Femur (tissue), 1 donor: Measurements from ENCODE around the gene ANKLE2.
"Not testable (repeated sequence)": the region's sequence is repeated elsewhere in the genome, so short reads cannot be mapped to it uniquely, and the experiment has no call there.

Experiments used
- DNase-seq: peaks from one replicate; pipeline ENCODE4 v3.0.0-alpha.2; 2017

ANKLE2 gene

GRCh38 chr12:132718644-132719043 is 43.0 kb downstream of the ANKLE2 start:
- DNase-seq: no peak

- no peak for DNase-seq
Observed at GRCh38 chr12:132717531-132718387, 43.9 kb downstream of the ANKLE2 start.

- no peak for DNase-seq
Observed at GRCh38 chr12:132717011-132717410, 44.6 kb downstream of the ANKLE2 start.

GRCh38 chr12:132716356-132716755 is 45.3 kb downstream of the ANKLE2 start:
- no peak for DNase-seq

- no peak for DNase-seq
Observed at GRCh38 chr12:132715874-132716273, 45.8 kb downstream of the ANKLE2 start.

GRCh38 chr12:132713123-132713522 is 48.5 kb downstream of the ANKLE2 start:
- DNase-seq: no peak

- no peak for DNase-seq
Observed at GRCh38 chr12:132711080-132711843, 50.4 kb downstream of the ANKLE2 start.

GRCh38 chr12:132710405-132711079 is 51.1 kb downstream of the ANKLE2 start, which contains the start of gene PGAM5:
Gene PGAM5 (plus strand): TSS chr12:132710842. CDS start chr12:132710877, 35 bp downstream.
- peak; percentile 89 for DNase-seq

GRCh38 chr12:132710043-132710404 is 51.6 kb downstream of the ANKLE2 start:
- DNase-seq: no peak

GRCh38 chr12:132708150-132708549 is 53.5 kb downstream of the ANKLE2 start:
- DNase-seq: no peak

GRCh38 chr12:132707241-132707640 is 54.4 kb downstream of the ANKLE2 start:
- DNase-seq: no peak

GRCh38 chr12:132703641-132704040 is 58.0 kb downstream of the ANKLE2 start:
- no peak for DNase-seq

GRCh38 chr12:132702640-132703039 is 59.0 kb downstream of the ANKLE2 start:
- no peak for DNase-seq

GRCh38 chr12:132700212-132700822 is 61.3 kb downstream of the ANKLE2 start:
- no peak for DNase-seq

GRCh38 chr12:132698341-132698740 is 63.3 kb downstream of the ANKLE2 start:
- DNase-seq: no peak

GRCh38 chr12:132695431-132695830 is 66.2 kb downstream of the ANKLE2 start:
- DNase-seq: no peak

- DNase-seq: not testable (repeated sequence)
Observed at GRCh38 chr12:132694888-132695287, 66.7 kb downstream of the ANKLE2 start.

- not testable (repeated sequence) for DNase-seq
Observed at GRCh38 chr12:132692030-132692429, 69.6 kb downstream of the ANKLE2 start.

- DNase-seq: no peak
Observed at GRCh38 chr12:132690112-132690511, 71.5 kb downstream of the ANKLE2 start.

- DNase-seq: no peak
Observed at GRCh38 chr12:132689227-132689626, 72.4 kb downstream of the ANKLE2 start.

GRCh38 chr12:132687211-132688164 is 74.1 kb downstream of the ANKLE2 start, which contains the start of the genes POLE and PXMP2:
Gene POLE (minus strand): TSS chr12:132687342. CDS start chr12:132687315, 27 bp downstream.
Gene PXMP2 (plus strand): TSS chr12:132687587. CDS start chr12:132687671, 84 bp downstream.
- peak; percentile 96 for DNase-seq
